C4-2B (cell line): ENCODE data around the gene VAT1L.

Experiments
- ZFX ChIP-seq: fragments of 450-650 bp; IDR thresholded peaks from 2 replicates; pipeline ENCODE4 v1.6.1; 2017
- TF ChIP-seq, protein P1 (sequence below): fragments of 450-650 bp; conservative IDR thresholded peaks from 2 replicates; pipeline ENCODE4 v1.5.1; 2017; ENCODE audit warnings: mild to moderate bottlenecking

GRCh38 chr16:77822661-77823060 lies 34.3 kb downstream of the VAT1L start:
- TF ChIP-seq, protein P1, sequence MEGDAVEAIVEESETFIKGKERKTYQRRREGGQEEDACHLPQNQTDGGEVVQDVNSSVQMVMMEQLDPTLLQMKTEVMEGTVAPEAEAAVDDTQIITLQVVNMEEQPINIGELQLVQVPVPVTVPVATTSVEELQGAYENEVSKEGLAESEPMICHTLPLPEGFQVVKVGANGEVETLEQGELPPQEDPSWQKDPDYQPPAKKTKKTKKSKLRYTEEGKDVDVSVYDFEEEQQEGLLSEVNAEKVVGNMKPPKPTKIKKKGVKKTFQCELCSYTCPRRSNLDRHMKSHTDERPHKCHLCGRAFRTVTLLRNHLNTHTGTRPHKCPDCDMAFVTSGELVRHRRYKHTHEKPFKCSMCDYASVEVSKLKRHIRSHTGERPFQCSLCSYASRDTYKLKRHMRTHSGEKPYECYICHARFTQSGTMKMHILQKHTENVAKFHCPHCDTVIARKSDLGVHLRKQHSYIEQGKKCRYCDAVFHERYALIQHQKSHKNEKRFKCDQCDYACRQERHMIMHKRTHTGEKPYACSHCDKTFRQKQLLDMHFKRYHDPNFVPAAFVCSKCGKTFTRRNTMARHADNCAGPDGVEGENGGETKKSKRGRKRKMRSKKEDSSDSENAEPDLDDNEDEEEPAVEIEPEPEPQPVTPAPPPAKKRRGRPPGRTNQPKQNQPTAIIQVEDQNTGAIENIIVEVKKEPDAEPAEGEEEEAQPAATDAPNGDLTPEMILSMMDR, result no peak
- TF ChIP-seq ZFX, result no peak
